ENCODE results near the gene HEYL. TPM values are rescaled to one million over a fixed set of nuclear protein-coding genes. Genes with fewer than 3 reads are reported as not detected.

Gene HEYL
- total RNA-seq, 3 donors from 2014 or later (not counting 1 experiment from before 2014, with no cell fraction given) = not detected

GRCh38 chr1:39655578-39656268 is 16.3 kb upstream of the HEYL start:
- Mint-ChIP-seq H3K36me3 (no peaks in the 10 kb centered on the region), H3K27me3 (ENCODE audit: low read depth in 2 of 2) (peaks cover 0 to 8% of the 10 kb centered on the region in 2 donors), H3K4me1 (peaks cover 0 to 13% of the 10 kb centered on the region in 2 donors), H3K27ac (no peak overlapping the region), H3K9me3 (no peaks in the 10 kb centered on the region), H3K4me3 (no peak overlapping the region)
- intact Hi-C loops (cut with micrococcal nuclease) = no loop called here
- Histone ChIP-seq H3K4me3 (ENCODE audit: low read length) (no peak overlapping the region), H3K27me3 (ENCODE audit: control insufficient read depth, insufficient read depth, low read length) (no peaks in the 10 kb centered on the region), H3K9me3 (ENCODE audit: control insufficient read depth, insufficient read depth, low read length) (no peaks in the 10 kb centered on the region), H3K36me3 (ENCODE audit: control insufficient read depth, insufficient read depth, low read length) (no peaks in the 10 kb centered on the region), H3K27ac (ENCODE audit: low read length) (no peak overlapping the region), H3K4me1 (ENCODE audit: control insufficient read depth, insufficient read depth, low read length) (peaks cover 7% of the 10 kb centered on the region)
- no peak for DNase-seq
- 78% methylated on average over 5 of the region's 5 CpGs for WGBS (ENCODE audit: insufficient coverage)
- no peak for ATAC-seq
- no peak for TF ChIP-seq CTCF (IDR thresholded peaks at IDR 0.05)

GRCh38 chr1:39654291-39654690 is 14.8 kb upstream of the HEYL start:
- peaks cover 0 to 8% of the 10 kb centered on the region in 2 donors for H3K27me3 Mint-ChIP-seq (ENCODE audit: low read depth in 2 of 2)
- intact Hi-C loops (cut with micrococcal nuclease) = loop anchor here (5.0 kb wide), 1 partner anchor 68 kb away; no protein-coding TSS in a partner anchor
- no peak overlapping the region for H3K4me3 ChIP-seq (ENCODE audit: low read length)
- no peak overlapping the region for H3K27ac Mint-ChIP-seq
- no peak for DNase-seq
- 81% methylated on average over 7 of the region's 7 CpGs for WGBS (ENCODE audit: insufficient coverage)
- no peaks in the 10 kb centered on the region for H3K36me3 Mint-ChIP-seq
- no peaks in the 10 kb centered on the region for H3K27me3 ChIP-seq (ENCODE audit: control insufficient read depth, insufficient read depth, low read length)
- no peak for ATAC-seq
- H3K4me1 Mint-ChIP-seq = peaks cover 0 to 13% of the 10 kb centered on the region in 2 donors
- H3K27ac ChIP-seq (ENCODE audit: low read length) = no peak overlapping the region
- no peaks in the 10 kb centered on the region for H3K9me3 ChIP-seq (ENCODE audit: control insufficient read depth, insufficient read depth, low read length)
- H3K9me3 Mint-ChIP-seq = no peaks in the 10 kb centered on the region
- peaks cover 7% of the 10 kb centered on the region for H3K4me1 ChIP-seq (ENCODE audit: control insufficient read depth, insufficient read depth, low read length)
- H3K36me3 ChIP-seq (ENCODE audit: control insufficient read depth, insufficient read depth, low read length) = no peaks in the 10 kb centered on the region
- TF ChIP-seq CTCF (IDR thresholded peaks at IDR 0.05) = no peak
- no peak overlapping the region for H3K4me3 Mint-ChIP-seq

GRCh38 chr1:39653546-39654031 is 14.1 kb upstream of the HEYL start:
- Mint-ChIP-seq H3K4me3 (no peak overlapping the region), H3K9me3 (no peaks in the 10 kb centered on the region), H3K27ac (no peak overlapping the region), H3K36me3 (no peaks in the 10 kb centered on the region), H3K4me1 (peaks cover 0 to 13% of the 10 kb centered on the region in 2 donors), H3K27me3 (ENCODE audit: low read depth in 2 of 2) (peaks cover 0 to 8% of the 10 kb centered on the region in 2 donors)
- no peaks in the 10 kb centered on the region for H3K36me3 ChIP-seq (ENCODE audit: control insufficient read depth, insufficient read depth, low read length)
- H3K27ac ChIP-seq (ENCODE audit: low read length) = no peak overlapping the region
- peak; percentile 87 for TF ChIP-seq CTCF (IDR thresholded peaks at IDR 0.05)
- no peaks in the 10 kb centered on the region for H3K27me3 ChIP-seq (ENCODE audit: control insufficient read depth, insufficient read depth, low read length)
- DNase-seq (peak; percentile 51 to 85), ATAC-seq (peak; percentile 67 to 82 (median 75))
- no peaks in the 10 kb centered on the region for H3K9me3 ChIP-seq (ENCODE audit: control insufficient read depth, insufficient read depth, low read length)
- peaks cover 7% of the 10 kb centered on the region for H3K4me1 ChIP-seq (ENCODE audit: control insufficient read depth, insufficient read depth, low read length)
- WGBS (ENCODE audit: insufficient coverage) = 11% methylated on average over 8 of the region's 8 CpGs
- H3K4me3 ChIP-seq (ENCODE audit: low read length) = no peak overlapping the region
- intact Hi-C loops (cut with micrococcal nuclease) = loop anchor here (1.0 to 5.0 kb wide), 2 partner anchors 47 to 69 kb away; no protein-coding TSS in a partner anchor
